PFSK-1 (cell line): ENCODE data around the gene SUPV3L1.

Experiments used
- FOXP2 ChIP-seq: optimal IDR thresholded peaks from 2 replicates; pipeline ENCODE3; 2011; ENCODE audit warnings: borderline replicate concordance, control low read depth, inconsistent platforms; ENCODE audit not compliant: insufficient read depth; ENCODE audit errors: extremely low read length, extremely low read depth
- POLR2AphosphoS5 ChIP-seq: IDR thresholded peaks from 2 replicates; pipeline ENCODE4 v1.6.1; 2012; ENCODE audit warnings: low read depth, mild to moderate bottlenecking, control low read depth, low read length, moderate library complexity
- SIN3A ChIP-seq: IDR thresholded peaks from 2 replicates; pipeline ENCODE4 v1.6.1; 2012; ENCODE audit warnings: mild to moderate bottlenecking, low read length, moderate library complexity, borderline replicate concordance; ENCODE audit not compliant: insufficient read depth
- TAF1 ChIP-seq: IDR thresholded peaks from 2 replicates; pipeline ENCODE4 v1.6.1; 2012; ENCODE audit warnings: low read length, control low read depth, borderline replicate concordance; ENCODE audit not compliant: insufficient read depth
- TF ChIP-seq, protein P1 (sequence below), 2 experiments: IDR thresholded peaks; 2 replicates each; pipeline versions ENCODE4 v1.6.1 to v1.8.0; 2011 to 2012; ENCODE audit warnings: low read depth in 2 of 2, low read length in 2 of 2, control low read depth in 1 of 2, inconsistent platforms in 1 of 2, mild to moderate bottlenecking in 1 of 2, moderate library complexity in 1 of 2; ENCODE audit not compliant: insufficient read depth in 1 of 2

SUPV3L1 gene

DNA sequence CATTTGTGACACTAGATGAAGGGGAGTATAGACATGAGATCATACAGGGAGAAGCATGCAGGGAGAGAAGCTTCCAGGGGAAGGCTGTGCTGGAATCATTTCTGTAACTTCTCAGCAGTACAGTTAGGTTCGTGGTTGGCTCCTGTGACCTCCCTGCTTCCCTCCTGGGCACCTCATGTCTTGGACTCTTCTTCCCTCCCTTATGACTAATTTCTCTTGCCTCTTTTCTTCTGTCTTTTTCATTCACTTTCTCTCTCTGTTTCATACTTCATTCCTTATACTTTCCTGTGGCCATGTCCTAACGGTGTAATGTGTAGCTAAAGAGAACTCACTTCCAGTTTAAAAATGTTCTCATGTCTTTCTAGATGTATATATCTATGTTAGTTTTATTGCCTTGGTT lies 21.0 kb downstream of the SUPV3L1 start:
- TF ChIP-seq SIN3A = no peak
- no peak for TF ChIP-seq TAF1
- TF ChIP-seq FOXP2 = no peak
- TF ChIP-seq, protein P1, sequence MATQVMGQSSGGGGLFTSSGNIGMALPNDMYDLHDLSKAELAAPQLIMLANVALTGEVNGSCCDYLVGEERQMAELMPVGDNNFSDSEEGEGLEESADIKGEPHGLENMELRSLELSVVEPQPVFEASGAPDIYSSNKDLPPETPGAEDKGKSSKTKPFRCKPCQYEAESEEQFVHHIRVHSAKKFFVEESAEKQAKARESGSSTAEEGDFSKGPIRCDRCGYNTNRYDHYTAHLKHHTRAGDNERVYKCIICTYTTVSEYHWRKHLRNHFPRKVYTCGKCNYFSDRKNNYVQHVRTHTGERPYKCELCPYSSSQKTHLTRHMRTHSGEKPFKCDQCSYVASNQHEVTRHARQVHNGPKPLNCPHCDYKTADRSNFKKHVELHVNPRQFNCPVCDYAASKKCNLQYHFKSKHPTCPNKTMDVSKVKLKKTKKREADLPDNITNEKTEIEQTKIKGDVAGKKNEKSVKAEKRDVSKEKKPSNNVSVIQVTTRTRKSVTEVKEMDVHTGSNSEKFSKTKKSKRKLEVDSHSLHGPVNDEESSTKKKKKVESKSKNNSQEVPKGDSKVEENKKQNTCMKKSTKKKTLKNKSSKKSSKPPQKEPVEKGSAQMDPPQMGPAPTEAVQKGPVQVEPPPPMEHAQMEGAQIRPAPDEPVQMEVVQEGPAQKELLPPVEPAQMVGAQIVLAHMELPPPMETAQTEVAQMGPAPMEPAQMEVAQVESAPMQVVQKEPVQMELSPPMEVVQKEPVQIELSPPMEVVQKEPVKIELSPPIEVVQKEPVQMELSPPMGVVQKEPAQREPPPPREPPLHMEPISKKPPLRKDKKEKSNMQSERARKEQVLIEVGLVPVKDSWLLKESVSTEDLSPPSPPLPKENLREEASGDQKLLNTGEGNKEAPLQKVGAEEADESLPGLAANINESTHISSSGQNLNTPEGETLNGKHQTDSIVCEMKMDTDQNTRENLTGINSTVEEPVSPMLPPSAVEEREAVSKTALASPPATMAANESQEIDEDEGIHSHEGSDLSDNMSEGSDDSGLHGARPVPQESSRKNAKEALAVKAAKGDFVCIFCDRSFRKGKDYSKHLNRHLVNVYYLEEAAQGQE (IDR thresholded peaks at IDR 0.05; ENCODE audit: insufficient read depth in 1 of 2, low read depth in 2 of 2, low read length in 2 of 2) = no peak
- no peak for TF ChIP-seq POLR2AphosphoS5

DNA sequence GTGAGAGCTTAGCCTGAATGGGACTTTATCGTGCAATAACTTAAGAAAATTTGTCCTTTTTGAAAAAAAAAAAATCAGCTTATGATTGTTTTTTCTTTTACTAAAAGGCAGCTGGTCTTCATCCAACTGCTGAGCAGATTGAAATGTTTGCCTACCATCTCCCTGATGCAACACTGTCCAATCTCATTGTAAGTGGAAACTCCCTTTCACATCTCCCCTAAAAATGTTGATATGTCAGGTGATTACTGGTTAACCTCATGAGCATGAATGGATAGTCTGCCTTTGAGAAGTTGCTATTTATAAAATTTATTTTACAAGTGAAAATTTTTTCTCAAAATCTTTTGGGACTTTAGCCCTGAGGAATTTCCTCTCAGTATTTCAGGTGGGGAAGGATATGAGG lies 22.3 kb downstream of the SUPV3L1 start:
- TF ChIP-seq SIN3A (no peak), TAF1 (no peak), FOXP2 (no peak), POLR2AphosphoS5 (no peak)
- TF ChIP-seq, protein P1 (IDR thresholded peaks at IDR 0.05; ENCODE audit: insufficient read depth in 1 of 2, low read depth in 2 of 2, low read length in 2 of 2) = no peak

DNA sequence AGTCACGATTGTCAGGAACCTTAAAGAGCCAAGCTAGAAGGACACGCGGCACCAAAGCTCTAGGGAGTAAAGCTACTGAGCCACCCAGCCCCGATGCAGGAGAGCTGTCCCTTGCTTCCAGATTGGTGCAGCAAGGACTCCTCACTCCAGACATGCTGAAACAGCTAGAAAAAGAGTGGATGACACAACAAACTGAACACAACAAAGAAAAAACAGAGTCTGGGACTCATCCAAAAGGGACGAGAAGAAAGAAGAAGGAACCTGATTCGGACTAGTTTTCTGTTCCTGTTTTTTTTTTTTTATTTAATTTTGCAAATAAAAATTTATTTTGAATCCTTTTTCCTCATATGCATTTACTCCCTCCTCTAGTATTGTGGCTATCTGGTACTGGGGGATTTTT lies 28.7 kb downstream of the SUPV3L1 start:
- TF ChIP-seq POLR2AphosphoS5 (no peak), SIN3A (no peak), TAF1 (no peak)

DNA sequence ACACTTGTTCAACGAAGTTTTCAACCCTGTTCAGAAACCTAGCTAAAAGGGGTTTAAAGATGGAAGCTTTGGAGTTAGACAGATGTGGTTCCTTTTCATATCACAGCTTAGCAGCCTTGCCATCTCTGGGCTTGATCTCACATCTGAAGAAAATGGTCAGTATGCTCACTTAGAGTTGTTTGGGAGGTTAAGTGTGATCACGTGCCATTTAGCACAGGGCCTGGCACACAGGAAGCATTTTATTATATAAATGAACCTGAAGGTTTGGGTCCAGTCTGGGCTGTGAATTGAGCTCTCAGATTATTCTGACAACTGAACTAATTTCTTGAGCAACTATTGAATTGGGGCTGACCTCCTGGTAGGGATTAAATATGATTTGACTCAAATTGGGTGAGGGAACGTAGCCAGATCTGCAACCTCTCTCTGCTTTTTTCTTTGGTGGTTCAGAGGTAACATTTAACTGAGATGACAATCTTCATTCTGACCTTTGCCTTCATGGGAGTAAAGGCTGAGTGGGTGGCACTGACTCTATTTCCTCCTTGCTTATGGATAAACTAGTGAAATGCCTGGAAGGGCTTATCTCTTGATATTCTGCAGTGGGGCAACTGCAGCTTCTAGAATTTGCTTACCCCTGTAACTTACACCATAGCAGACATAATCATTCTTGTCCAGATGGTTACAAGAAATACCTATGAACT lies 29.9 kb downstream of the SUPV3L1 start:
- TF ChIP-seq SIN3A (no peak), TAF1 (no peak), FOXP2 (no peak), POLR2AphosphoS5 (no peak)
- TF ChIP-seq, protein P1 (IDR thresholded peaks at IDR 0.05; ENCODE audit: insufficient read depth in 1 of 2, low read depth in 2 of 2, low read length in 2 of 2) = no peak

DNA sequence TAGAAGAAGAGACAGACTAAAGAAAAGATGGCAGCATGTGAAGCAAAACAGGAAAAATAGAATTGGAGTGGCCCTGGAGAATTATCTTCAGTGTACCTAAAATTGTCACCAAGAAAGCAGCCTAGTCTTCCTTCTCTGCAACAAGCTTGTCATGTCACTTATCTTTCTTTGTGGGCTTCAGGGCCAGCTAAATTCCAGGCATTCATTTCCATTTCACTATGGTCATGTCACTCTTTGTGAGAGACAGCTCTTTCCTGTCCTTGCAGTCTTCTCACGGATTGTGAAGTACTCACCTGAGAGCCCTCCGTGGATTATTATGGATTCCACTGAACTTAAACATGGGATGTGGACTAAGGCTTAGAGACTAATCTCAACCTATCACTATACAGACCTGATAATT lies 31.1 kb downstream of the SUPV3L1 start:
- no peak for TF ChIP-seq POLR2AphosphoS5
- no peak for TF ChIP-seq TAF1
- TF ChIP-seq SIN3A = no peak
- TF ChIP-seq, protein P1 (IDR thresholded peaks at IDR 0.05; ENCODE audit: insufficient read depth in 1 of 2, low read depth in 2 of 2, low read length in 2 of 2) = no peak
- no peak for TF ChIP-seq FOXP2
